Small intestine (tissue), 7 donors: ENCODE measurements around the gene LYL1. TPM values are rescaled to one million over a fixed set of nuclear protein-coding genes. Genes with fewer than 3 reads are reported as not detected.
A peak's percentile ranks its signal among the peaks of the same experiment; 100 is the strongest.

ENCODE experiments used
- DNase-seq, 2 donors: peaks; one replicate each; pipeline versions ENCODE4 v3.0.0 to v3.0.0-alpha.2; 2013
- FAIRE-seq: peaks from 2 replicates; lab custom pipeline; 2012; peaks lifted over from hg19 to GRCh38; lab: Jason Lieb, UNC
- H3K27ac ChIP-seq, 3 donors: one replicate each; pipeline ENCODE4 v1.5.1; 2013; ENCODE audit warnings: low read length in 2 of 3, mild to moderate bottlenecking in 2 of 3, control low read depth in 1 of 3, inconsistent platforms in 1 of 3, low read depth in 1 of 3, moderate library complexity in 1 of 3
- H3K27me3 ChIP-seq, 3 donors: one replicate each; pipeline ENCODE4 v1.6.1; 2013; ENCODE audit warnings: low read length in 3 of 3, inconsistent platforms in 1 of 3; ENCODE audit not compliant: control insufficient read depth in 3 of 3, insufficient read depth in 3 of 3
- H3K36me3 ChIP-seq, 3 donors: one replicate each; pipeline ENCODE4 v1.6.1; 2013; ENCODE audit warnings: low read length in 3 of 3, inconsistent platforms in 1 of 3, low read depth in 1 of 3, mild to moderate bottlenecking in 1 of 3, moderate library complexity in 1 of 3; ENCODE audit not compliant: control insufficient read depth in 3 of 3, insufficient read depth in 2 of 3
- H3K4me1 ChIP-seq, 3 donors: one replicate each; pipeline ENCODE4 v1.6.1; 2013; ENCODE audit warnings: low read length in 2 of 3, inconsistent platforms in 1 of 3, low read depth in 1 of 3, mild to moderate bottlenecking in 1 of 3, moderate library complexity in 1 of 3; ENCODE audit not compliant: control insufficient read depth in 3 of 3, insufficient read depth in 2 of 3
- H3K4me3 ChIP-seq, 3 donors: one replicate each; pipeline ENCODE4 v1.5.1; 2013; ENCODE audit warnings: low read length in 3 of 3, control low read depth in 1 of 3, inconsistent platforms in 1 of 3, low read depth in 1 of 3, mild to moderate bottlenecking in 1 of 3, moderate library complexity in 1 of 3
- H3K9me3 ChIP-seq, 2 donors: one replicate each; pipeline ENCODE4 v1.6.1; 2013; ENCODE audit warnings: low read depth in 1 of 2, low read length in 1 of 2; ENCODE audit not compliant: control insufficient read depth in 2 of 2, insufficient read depth in 1 of 2
- WGBS, 3 donors: extraction: QIAGEN DNeasy Blood & Tissue Kit; methylation state at CpG; one replicate each; pipeline ENCODE4 v1.1.7; 2013; 5-methylcytosine and 5-hydroxymethylcytosine counted together
- polyA plus RNA-seq, 4 donors: library from polyadenylated mRNA; stranded (reverse) in 3 of 4; unstranded in 1 of 4; fragments of 200-250 nt in 3 of 4; fragments of 120-200 nt in 1 of 4; gene quantifications; one replicate each; pipeline versions ENCODE4 v1.2.1 to v1.2.3, GENCODE V29; 2013
- donor health status: healthy with polysubstance abuse.
- donor health status: control.
- donor health status: control.
- donor health status: Bipolar disorder and iron deficiency.
- donor health status: healthy.

Gene LYL1
- polyA plus RNA-seq, 4 donors = 0.67 to 8.9 (median 2.8) TPM

DNA sequence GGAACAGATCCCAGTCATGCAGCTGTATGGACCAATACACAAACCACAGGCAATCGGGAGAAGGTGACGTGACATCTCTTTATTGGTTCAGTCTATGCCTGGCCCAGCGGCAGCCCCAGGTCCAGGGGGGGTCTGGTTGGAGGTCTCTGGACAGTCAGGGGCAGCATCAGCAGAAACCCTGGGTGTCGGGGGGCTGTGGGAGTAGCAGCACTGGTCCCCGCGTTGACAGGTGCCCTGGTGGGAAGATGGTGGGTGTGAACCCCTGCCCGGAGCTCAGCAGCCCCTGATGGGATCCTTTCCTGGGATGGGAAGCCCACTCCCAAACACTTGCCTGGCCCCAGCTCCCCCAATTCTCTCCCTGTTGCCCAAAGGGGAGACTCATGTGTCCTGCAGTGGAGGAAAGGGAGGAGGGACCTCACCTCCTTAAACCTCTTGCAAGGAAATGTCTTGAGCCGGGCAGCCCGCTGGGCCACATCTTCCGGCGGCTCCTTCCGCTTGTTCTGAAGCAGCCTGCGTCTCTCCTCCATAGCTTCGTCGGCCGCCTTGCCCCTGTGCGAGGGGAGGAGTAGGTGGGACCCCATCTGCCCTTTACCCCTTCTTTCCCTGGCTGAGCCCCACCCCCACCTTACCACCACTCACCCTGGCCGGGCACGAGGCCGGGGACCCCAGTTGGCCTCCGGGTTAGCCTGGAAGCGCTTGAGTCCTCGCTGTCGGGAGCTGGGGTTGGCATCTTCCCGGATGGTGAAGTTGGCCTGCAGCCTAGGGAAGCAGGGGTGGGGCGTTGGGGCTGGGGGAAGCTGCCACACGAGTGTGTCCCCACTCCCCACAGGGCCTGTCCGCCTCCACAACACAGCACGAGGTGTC is 2.4 kb upstream of the LYL1 start:
- 67 to 81% (median 69%) methylated on average over 29 of the region's 29 CpGs for WGBS, 3 donors
- FAIRE-seq (no peak), DNase-seq (no peak)
- H3K27me3 ChIP-seq = peaks cover 0 to 27% (median 0%) of the 10 kb centered on the region in 3 donors
- H3K36me3 ChIP-seq = peaks cover 0 to 51% (median 6%) of the 10 kb centered on the region in 3 donors
- peak overlapping the region in 1 of 3 donors; percentile 45 for H3K4me3 ChIP-seq
- H3K27ac ChIP-seq = peak overlapping the region in 2 of 3 donors; percentile 39 to 50
- H3K4me1 ChIP-seq = peaks cover 0 to 12% (median 3%) of the 10 kb centered on the region in 3 donors
- H3K9me3 ChIP-seq = no peaks in the 10 kb centered on the region

DNA sequence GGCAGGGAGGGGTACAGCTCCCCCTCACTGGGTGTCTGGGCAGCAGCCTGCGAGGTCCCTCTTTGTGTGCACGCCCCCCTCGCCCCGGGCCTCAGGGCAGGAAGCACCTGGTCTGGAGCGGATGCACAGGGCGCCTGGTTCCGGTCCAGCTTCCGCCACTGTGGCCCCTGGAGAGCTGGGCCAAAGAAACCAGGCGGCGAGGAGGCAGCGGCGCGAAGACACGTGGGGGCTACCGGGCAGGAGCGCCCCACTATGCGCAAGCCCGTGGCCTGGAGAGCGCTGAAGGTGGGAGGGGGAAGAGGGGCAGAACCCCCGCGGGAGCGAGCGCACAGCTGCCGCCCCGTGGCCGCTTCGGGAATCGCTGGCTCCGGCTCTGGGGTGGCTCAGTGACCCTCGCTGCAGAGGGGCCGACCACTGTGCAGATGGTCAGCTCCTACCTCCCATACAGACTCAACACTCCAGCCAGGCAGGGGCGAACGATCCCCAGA is 1.7 kb upstream of the LYL1 start:
- peak overlapping the region in 2 of 3 donors; percentile 39 to 50 for H3K27ac ChIP-seq
- peaks cover 0 to 45% (median 6%) of the 10 kb centered on the region in 3 donors for H3K36me3 ChIP-seq
- peak overlapping the region in 1 of 3 donors; percentile 45 for H3K4me3 ChIP-seq
- H3K27me3 ChIP-seq = peaks cover 0 to 34% (median 0%) of the 10 kb centered on the region in 3 donors
- DNase-seq (no peak), FAIRE-seq (no peak)
- no peaks in the 10 kb centered on the region for H3K9me3 ChIP-seq
- WGBS, 3 donors = 39 to 80% (median 46%) methylated on average over 22 to 33 of the region's 33 CpGs
- H3K4me1 ChIP-seq = peaks cover 2 to 18% (median 3%) of the 10 kb centered on the region in 3 donors

DNA sequence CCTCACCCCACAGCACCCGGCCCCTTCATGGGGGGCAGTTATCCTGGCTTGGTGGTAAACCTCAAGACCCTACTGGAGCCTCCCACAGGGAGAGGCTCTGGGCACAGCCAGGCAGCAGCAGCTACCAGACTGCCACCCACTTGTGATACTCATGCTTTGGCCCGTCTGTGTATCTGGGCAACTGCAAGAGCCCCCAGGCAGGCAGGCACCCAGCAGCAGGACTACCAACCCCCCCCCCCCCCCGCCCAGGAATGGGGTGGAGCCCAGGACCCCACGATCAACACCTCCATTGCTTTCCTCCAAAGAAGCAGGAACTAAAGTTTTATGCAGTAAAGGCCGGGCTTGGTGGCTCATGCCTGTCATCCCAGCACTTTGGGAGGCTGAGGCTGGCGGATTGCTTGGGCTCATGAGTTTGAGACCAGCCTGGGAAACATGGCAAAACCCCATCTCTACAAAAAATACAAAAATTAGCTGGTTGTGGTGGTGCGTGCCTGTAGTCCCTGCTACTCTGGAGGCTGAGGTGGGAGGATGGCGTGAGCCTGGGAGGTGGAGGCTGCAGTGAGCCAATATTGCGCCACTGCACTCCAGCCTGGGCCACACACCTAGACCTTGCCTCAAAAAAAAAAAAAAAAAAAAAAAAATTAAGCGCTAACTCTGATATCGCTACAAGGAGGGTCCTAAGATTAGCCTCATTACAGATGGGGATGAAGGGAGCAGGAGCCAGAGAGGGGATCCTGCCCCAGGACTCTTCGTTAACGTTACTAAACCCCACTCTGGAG is 1.1 kb upstream of the LYL1 start:
- H3K36me3 ChIP-seq = peaks cover 0 to 39% (median 2%) of the 10 kb centered on the region in 3 donors
- WGBS, 3 donors = 70 to 89% (median 79%) methylated on average over 12 to 13 of the region's 13 CpGs
- H3K4me1 ChIP-seq = peaks cover 2 to 21% (median 4%) of the 10 kb centered on the region in 3 donors
- H3K9me3 ChIP-seq = no peaks in the 10 kb centered on the region
- DNase-seq = no peak
- peaks cover 0 to 38% (median 0%) of the 10 kb centered on the region in 3 donors for H3K27me3 ChIP-seq
- peak overlapping the region in 1 of 3 donors; percentile 78 for H3K27ac ChIP-seq
- no peak for FAIRE-seq
- H3K4me3 ChIP-seq = no peak overlapping the region

DNA sequence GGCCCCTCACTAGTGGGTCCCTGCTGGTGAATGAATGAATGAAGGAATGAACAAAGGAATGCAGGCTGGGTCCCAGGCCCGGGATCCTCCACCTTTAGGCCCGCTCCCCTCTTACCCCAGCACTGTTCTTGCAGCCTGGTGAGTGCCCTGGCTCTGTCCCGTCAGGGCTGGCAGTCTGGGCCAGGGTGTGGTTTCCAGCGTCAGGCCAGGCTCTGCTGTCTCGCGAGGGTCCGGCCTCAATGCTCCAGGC is 317 bp downstream of the LYL1 start:
- Histone ChIP-seq H3K4me3 (peak overlapping the region; percentile 10 to 32 (median 30)), H3K4me1 (peaks cover 2 to 24% (median 9%) of the 10 kb centered on the region in 3 donors), H3K27ac (peak overlapping the region in 2 of 3 donors; percentile 17 to 82), H3K9me3 (no peaks in the 10 kb centered on the region), H3K36me3 (peaks cover 0 to 29% (median 2%) of the 10 kb centered on the region in 3 donors), H3K27me3 (peaks cover 0 to 53% (median 0%) of the 10 kb centered on the region in 3 donors)
- DNase-seq (no peak), FAIRE-seq (no peak)
- WGBS, 3 donors = 8 to 16% (median 12%) methylated on average over 6 to 7 of the region's 7 CpGs

DNA sequence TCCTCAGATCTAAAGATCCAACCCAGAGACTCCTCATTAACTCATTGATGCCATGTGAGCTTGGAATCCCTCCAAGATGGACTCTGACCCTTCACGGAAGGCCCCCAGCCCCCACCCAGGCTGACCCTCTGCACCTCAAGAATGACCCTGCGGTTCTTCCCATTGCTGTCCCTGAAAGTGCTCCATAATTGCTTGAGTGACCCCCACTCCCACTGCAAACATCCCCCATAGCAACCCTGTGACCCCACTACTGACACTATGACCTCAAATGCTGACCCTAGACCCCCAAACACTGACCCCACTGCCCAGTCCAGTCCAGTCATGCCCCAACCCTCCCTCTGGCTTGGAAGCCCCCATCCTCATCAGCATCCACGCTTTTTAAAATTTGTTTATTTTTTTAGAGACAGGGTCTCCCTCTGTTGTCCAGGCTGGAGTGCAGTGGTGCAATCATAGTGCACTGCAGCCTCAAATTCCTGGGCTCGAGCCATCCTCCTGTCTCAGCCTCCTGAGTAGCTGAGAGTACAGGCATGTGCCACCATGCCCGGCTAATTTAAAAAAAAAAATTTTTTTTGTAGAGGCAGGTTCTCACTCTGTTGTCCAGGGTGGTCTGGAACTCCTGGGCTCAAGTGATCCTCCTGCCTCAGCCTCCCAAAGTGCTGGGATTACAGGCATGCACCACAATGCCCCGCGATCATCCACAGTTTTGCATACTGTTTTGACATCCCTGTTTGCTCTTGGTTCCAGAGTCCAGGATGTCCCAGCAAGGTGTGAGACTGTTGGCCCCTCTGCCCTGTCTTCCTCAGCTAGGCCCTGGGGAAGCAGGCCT is 855 bp downstream of the LYL1 start:
- FAIRE-seq (no peak), DNase-seq (no peak)
- Histone ChIP-seq H3K36me3 (peaks cover 0 to 27% (median 2%) of the 10 kb centered on the region in 3 donors), H3K27me3 (peaks cover 0 to 58% (median 0%) of the 10 kb centered on the region in 3 donors), H3K9me3 (no peaks in the 10 kb centered on the region), H3K27ac (peak overlapping the region in 1 of 3 donors; percentile 82), H3K4me1 (peaks cover 2 to 24% (median 9%) of the 10 kb centered on the region in 3 donors), H3K4me3 (peak overlapping the region in 2 of 3 donors; percentile 24 to 32)
- WGBS, 3 donors = 57 to 69% (median 69%) methylated on average over 7 of the region's 7 CpGs

DNA sequence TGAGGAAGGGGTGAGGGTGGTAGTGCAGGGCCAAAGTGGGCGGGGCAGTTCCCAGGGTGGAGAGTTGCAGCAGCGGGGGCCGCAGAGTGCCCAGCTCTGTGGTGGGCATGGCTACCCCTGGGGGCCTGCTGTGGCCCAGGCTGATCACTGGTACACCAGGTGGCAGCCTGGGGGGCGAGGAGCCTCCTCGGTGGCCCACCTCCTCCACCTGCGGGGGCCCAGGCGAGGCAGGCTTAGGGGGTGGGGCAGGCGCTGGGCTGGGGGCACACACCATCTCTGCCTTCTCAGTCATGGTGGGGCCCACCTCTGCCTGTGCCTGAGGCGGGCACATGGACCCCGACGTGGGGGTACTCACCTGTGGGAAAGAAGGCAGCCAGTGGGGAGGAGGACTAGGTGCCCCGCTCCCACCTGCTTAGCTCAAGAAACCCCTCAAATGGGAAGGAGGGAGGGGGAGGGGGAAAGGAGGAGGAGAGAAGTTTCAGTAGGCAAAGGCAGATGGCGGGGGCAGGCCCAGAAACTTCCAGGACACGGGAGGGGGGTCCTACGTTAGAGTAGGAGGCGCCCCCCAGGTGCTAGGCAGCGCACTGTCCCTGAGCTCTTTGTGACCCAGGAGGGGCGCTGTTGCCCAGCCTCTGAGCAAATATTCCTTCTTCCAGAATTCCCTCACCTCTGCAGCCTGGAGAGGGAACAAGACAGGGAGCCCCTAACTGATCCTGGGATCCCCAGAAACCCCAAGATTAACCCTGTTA is 1.6 kb downstream of the LYL1 start:
- peak overlapping the region in 1 of 3 donors; percentile 8 for H3K27ac ChIP-seq
- FAIRE-seq = no peak
- WGBS, 3 donors = 59 to 68% (median 66%) methylated on average over 13 to 18 of the region's 18 CpGs
- peaks cover 0 to 24% (median 2%) of the 10 kb centered on the region in 3 donors for H3K36me3 ChIP-seq
- peaks cover 0 to 66% (median 0%) of the 10 kb centered on the region in 3 donors for H3K27me3 ChIP-seq
- peaks cover 2 to 30% (median 14%) of the 10 kb centered on the region in 3 donors for H3K4me1 ChIP-seq
- H3K9me3 ChIP-seq = no peaks in the 10 kb centered on the region
- peak overlapping the region in 1 of 3 donors; percentile 3 for H3K4me3 ChIP-seq
- no peak for DNase-seq

DNA sequence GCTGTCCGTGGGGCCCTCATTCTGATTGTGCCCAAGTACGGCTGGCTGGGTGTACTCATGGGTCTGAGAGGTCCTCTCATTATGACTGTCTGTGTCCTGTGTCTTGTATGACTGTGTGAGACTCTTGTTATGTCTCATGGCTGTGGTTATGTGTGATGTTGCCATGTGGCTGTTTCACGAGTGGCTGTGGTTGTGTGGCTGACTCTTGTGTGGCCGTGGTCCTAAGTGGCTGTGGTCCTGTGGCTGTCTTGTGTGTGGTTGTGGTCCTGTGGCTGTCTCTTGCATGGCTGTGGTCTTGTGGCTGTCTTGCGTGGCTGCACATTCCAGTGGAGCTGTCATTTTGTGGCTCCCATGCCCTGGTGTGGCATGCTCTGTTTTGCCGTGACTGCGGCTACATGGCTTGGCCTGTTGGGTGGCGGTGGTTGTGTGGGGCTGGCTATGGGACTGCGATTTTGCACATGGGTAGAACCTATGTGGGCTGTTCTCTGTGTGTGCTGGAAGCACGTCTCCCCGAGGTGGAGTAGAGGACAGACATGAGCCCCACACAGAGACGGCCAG is 2.5 kb downstream of the LYL1 start:
- no peak for FAIRE-seq
- 61 to 73% (median 68%) methylated on average over 12 of the region's 12 CpGs for WGBS, 3 donors
- peak overlapping the region in 2 of 3 donors; percentile 70 to 91 for H3K27ac ChIP-seq
- no peak for DNase-seq
- H3K4me3 ChIP-seq = no peak overlapping the region
- peaks cover 0 to 22% (median 0%) of the 10 kb centered on the region in 3 donors for H3K36me3 ChIP-seq
- no peaks in the 10 kb centered on the region for H3K9me3 ChIP-seq
- H3K4me1 ChIP-seq = peaks cover 2 to 36% (median 14%) of the 10 kb centered on the region in 3 donors
- H3K27me3 ChIP-seq = peaks cover 0 to 75% (median 2%) of the 10 kb centered on the region in 3 donors
